GM12874 (cell line): ENCODE data around the gene PHYKPL.

Source experiments
- CTCF ChIP-seq: IDR thresholded peaks from 2 replicates; pipeline ENCODE4 v1.5.1; 2011; ENCODE audit warnings: low read depth, mild to moderate bottlenecking, control low read depth, low read length, moderate library complexity; ENCODE audit not compliant: insufficient read depth

PHYKPL gene

GRCh38 chr5:178182158-178182876 lies 50.3 kb downstream of the PHYKPL start:
- no peak for TF ChIP-seq CTCF

GRCh38 chr5:178180141-178180863 lies 52.3 kb downstream of the PHYKPL start:
- TF ChIP-seq CTCF = no peak

DNA sequence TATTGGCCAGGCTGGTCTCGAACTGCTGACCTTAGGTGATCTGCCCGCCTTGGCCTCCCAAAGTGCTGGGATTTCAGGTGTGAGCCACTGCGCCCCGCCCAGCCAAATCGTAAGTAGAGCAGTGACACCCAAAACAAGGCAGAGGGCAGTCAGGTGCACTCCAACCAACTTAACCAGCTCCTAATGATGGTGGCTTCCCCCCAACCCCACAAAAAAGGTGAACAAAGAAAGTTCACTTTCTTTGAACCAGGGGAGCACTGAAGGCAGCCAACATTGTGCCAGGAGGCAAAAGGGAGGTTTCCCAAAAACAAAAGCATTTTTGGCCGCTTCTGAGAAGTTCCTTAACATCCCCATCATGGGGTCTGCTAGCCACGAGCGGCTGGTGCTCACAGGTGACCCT lies 55.0 kb downstream of the PHYKPL start:
- TF ChIP-seq CTCF = no peak

- no peak for TF ChIP-seq CTCF
Observed at GRCh38 chr5:178176791-178177190, 55.8 kb downstream of the PHYKPL start.

DNA sequence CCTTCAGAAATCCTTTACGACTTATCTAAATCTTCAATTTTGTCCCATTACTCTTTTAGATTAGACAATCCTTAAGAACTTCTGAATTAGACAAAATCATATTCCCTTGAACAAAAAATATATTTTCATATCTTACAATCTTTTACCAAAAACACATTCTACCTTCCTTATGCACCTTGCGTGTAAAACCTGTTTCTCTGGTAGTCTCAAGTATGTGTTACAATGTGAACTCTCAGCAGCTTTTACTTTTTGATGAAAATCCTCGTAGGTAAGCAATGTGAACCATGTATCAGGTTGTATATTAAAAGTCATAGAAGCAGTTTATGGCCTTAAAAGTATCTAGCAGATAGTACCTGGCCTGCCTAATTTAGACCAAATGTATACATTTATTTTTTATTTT lies 58.1 kb downstream of the PHYKPL start:
- TF ChIP-seq CTCF = no peak

- TF ChIP-seq CTCF = no peak
Observed at GRCh38 chr5:178170455-178170854, 62.1 kb downstream of the PHYKPL start.

- no peak for TF ChIP-seq CTCF
Observed at GRCh38 chr5:178165581-178165980, 67.0 kb downstream of the PHYKPL start.
